K562 (cell line): ENCODE measurements around the gene FOXS1. TPM values are rescaled to one million over a fixed set of nuclear protein-coding genes. Genes with fewer than 3 reads are reported as not detected.

Experiments
- ARNT ChIP-seq, 2 experiments: fragments of 450-650 bp; IDR thresholded peaks; 2 replicates each; pipeline ENCODE4 v1.6.1; 2016; ENCODE audit warnings: mild to moderate bottlenecking in 1 of 2
- BRD9 ChIP-seq: fragments of 450-650 bp; IDR thresholded peaks from 2 replicates; pipeline ENCODE4 v1.6.1; 2018; ENCODE audit warnings: low read depth; ENCODE audit not compliant: partially characterized antibody
- CBFA2T3 ChIP-seq: fragments of 450-650 bp; IDR thresholded peaks from 2 replicates; pipeline ENCODE4 v1.6.1; 2017
- ERF ChIP-seq: fragments of 450-650 bp; formaldehyde crosslinking; IDR thresholded peaks from 2 replicates; pipeline ENCODE4 v1.4.0; 2020; ENCODE audit warnings: mild to moderate bottlenecking, mixed read lengths
- ESRRA ChIP-seq: fragments of 450-650 bp; IDR thresholded peaks from 2 replicates; pipeline ENCODE4 v1.6.1; 2014; ENCODE audit warnings: low read depth, mild to moderate bottlenecking, moderate library complexity, borderline replicate concordance
- ETV6 ChIP-seq, 3 experiments: fragments of 150-350 bp in 1 of 3; sonication (generic) in 1 of 3; formaldehyde crosslinking in 1 of 3; IDR thresholded peaks; 2 replicates each; pipeline versions ENCODE4 v1.6.1 to v1.8.0; 2014 to 2022; ENCODE audit warnings: borderline replicate concordance in 2 of 3, low read depth in 2 of 3, antibody characterized with exemption in 1 of 3, low read length in 1 of 3, mild to moderate bottlenecking in 1 of 3, missing genetic modification reagents in 1 of 3
- FOS ChIP-seq: IDR thresholded peaks from 3 replicates; pipeline ENCODE4 v1.6.1; 2011; ENCODE audit not compliant: insufficient read length; ENCODE audit errors: extremely low read depth
- FOXK2 ChIP-seq, 2 experiments: fragments of 450-650 bp; IDR thresholded peaks in 1 of 2; conservative IDR thresholded peaks in 1 of 2; 2 replicates each; pipeline ENCODE4 v1.6.1; 2016; ENCODE audit warnings: low read depth in 2 of 2, mild to moderate bottlenecking in 1 of 2
- GABPA ChIP-seq: fragments of 200-800 bp; sonication (Bioruptor generic); conservative IDR thresholded peaks from 2 replicates; pipeline ENCODE4 v1.6.1; 2016; ENCODE audit warnings: low read depth, missing genetic modification characterization, missing compliant biosample characterization
- GTF2F1 ChIP-seq: IDR thresholded peaks from 2 replicates; pipeline ENCODE4 v1.6.1; 2011; ENCODE audit warnings: low read depth, low read length, improper control_type of control experiment
- HDAC2 ChIP-seq: fragments of 450-650 bp; IDR thresholded peaks from 2 replicates; pipeline ENCODE4 v1.6.1; 2016; ENCODE audit warnings: mild to moderate bottlenecking
- HNRNPUL1 ChIP-seq: fragments of 200-400 bp; formaldehyde crosslinking; IDR thresholded peaks from 2 replicates; pipeline ENCODE4 v1.6.1; 2017; ENCODE audit warnings: low read length
- IFI16 ChIP-seq: fragments of 250-450 bp; sonication (Bioruptor Pico); IDR thresholded peaks from 2 replicates; pipeline ENCODE4 v2.1.2; 2022; ENCODE audit warnings: mild to moderate bottlenecking, inconsistent platforms
- MCM7 ChIP-seq, 2 experiments: fragments of 450-650 bp; IDR thresholded peaks; 2 replicates each; pipeline ENCODE4 v1.6.1; 2016 to 2018
- MEF2D ChIP-seq: conservative IDR thresholded peaks from 2 replicates; pipeline ENCODE4 v1.6.1; 2016; ENCODE audit warnings: low read depth, missing genetic modification characterization, missing compliant biosample characterization
- MTA2 ChIP-seq: fragments of 450-650 bp; IDR thresholded peaks from 2 replicates; pipeline ENCODE4 v1.6.1; 2016; ENCODE audit warnings: low read depth
- RBM17 ChIP-seq: fragments of 200-400 bp; formaldehyde crosslinking; IDR thresholded peaks from 2 replicates; pipeline ENCODE4 v1.6.1; 2017; ENCODE audit warnings: low read depth, mild to moderate bottlenecking, low read length, borderline replicate concordance
- RCOR1 ChIP-seq, 2 experiments: IDR thresholded peaks; 2 replicates each; pipeline ENCODE4 v1.6.1; 2012; ENCODE audit warnings: low read depth in 2 of 2, low read length in 2 of 2, borderline replicate concordance in 1 of 2, improper control_type of control experiment in 1 of 2
- TAF15 ChIP-seq: fragments of 200-400 bp; formaldehyde crosslinking; IDR thresholded peaks from 2 replicates; pipeline ENCODE4 v1.6.1; 2017; ENCODE audit warnings: mild to moderate bottlenecking, low read depth, low read length, moderate library complexity
- ZNF232 ChIP-seq: sonication (generic); formaldehyde crosslinking; IDR thresholded peaks from 2 replicates; pipeline ENCODE4 v1.8.0; 2022; ENCODE audit warnings: mild to moderate bottlenecking, missing genetic modification reagents
- ZNF444 ChIP-seq: fragments of 250-450 bp; sonication (Bioruptor Pico); IDR thresholded peaks from 2 replicates; pipeline ENCODE4 v1.4.0; 2020; ENCODE audit warnings: mild to moderate bottlenecking, moderate library complexity
- ZNF445 ChIP-seq: fragments of 250-450 bp; sonication (Bioruptor Pico); IDR thresholded peaks from 2 replicates; pipeline ENCODE4 v1.4.0; 2020; ENCODE audit warnings: low read depth, mild to moderate bottlenecking, moderate library complexity
- polyA plus RNA-seq, 8 experiments: library from polyadenylated mRNA; depleted of rRNA in 4 of 8; stranded (reverse) in 5 of 8; unstranded in 3 of 8; fragments of >200 nt; fragmentation: Nextera tagmentation in 2 of 8; fragmentation: Illumina TruSeq in 1 of 8; extraction: Ambion mirVana in 2 of 8; extraction: Trizol in 1 of 8; gene quantifications; 2 replicates each; pipeline versions ENCODE4 v1.2.1 to v1.2.3, GENCODE V29; 2011 to 2014; ENCODE audit warnings: inconsistent platforms in 1 of 8, missing spikeins in 1 of 8
- total RNA-seq, 7 experiments: library from RNA; depleted of rRNA in 6 of 7; stranded (reverse); fragments of >200 nt in 6 of 7; fragmentation: Illumina TruSeq in 2 of 7; extraction: Trizol in 2 of 7; gene quantifications; 2 replicates each; pipeline versions ENCODE4 v1.2.1 to v1.2.3, GENCODE V29; 2011 to 2021; ENCODE audit warnings: low replicate concordance in 1 of 7
- TF ChIP-seq, protein P1 (sequence below): sonication (generic); formaldehyde crosslinking; IDR thresholded peaks from 2 replicates; pipeline ENCODE4 v1.8.1; 2023; ENCODE audit warnings: mild to moderate bottlenecking, missing genetic modification reagents
- TF ChIP-seq, protein P2 (sequence below): IDR thresholded peaks from 3 replicates; pipeline ENCODE4 v1.6.1; 2011; ENCODE audit warnings: borderline replicate concordance, mild to moderate bottlenecking; ENCODE audit not compliant: insufficient read length, insufficient read depth
- TF ChIP-seq, protein P3 (sequence below): fragments of 250-450 bp; sonication (Bioruptor Pico); IDR thresholded peaks from 2 replicates; pipeline ENCODE4 v1.9.0; 2021; ENCODE audit warnings: mild to moderate bottlenecking, inconsistent platforms

FOXS1 gene
- total and polyA plus RNA-seq, 9 of the 15 experiments (the other 6 are each of a cell fraction or from before 2014, with no cell fraction given) = not detected

DNA sequence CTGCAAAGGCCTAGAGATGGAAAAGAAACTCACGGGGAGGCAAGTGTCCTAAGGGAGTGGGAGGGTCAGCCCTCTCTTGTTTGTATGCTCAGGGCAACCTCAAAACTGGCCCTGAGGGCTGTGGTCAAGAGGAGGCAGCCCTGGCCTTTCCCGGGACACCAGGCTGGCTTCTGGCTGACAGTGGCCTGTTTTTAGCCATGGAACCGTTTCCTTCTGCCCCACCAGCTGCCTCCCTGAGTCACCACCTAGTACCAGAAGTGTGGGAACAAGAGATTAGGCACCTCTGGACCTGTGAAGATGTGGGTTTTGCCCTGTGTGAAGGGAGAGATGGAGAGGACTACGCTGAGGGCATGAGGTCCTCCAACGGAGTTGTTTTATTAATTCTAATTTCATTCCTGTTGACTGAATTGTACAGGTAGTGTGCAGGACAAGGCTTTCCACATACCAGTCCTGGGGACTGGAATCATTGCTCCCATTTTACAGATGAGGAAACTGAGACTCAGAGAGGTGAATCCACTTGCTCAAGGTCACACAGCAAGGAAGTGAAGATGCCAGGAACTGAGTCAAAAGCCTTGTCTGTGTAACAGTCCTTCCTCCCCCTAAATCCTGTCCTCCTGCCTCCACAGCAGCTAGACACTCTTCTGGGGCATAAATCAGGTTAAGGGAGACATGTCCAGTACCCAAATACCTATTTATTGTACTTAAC is 5.5 kb downstream of the FOXS1 start (continued):
- TF ChIP-seq ZNF232 (CRISPR knock-in tag) (no peak), HDAC2 (peak; percentile 85; the same call in 1 of the 2 replicates), ESRRA (peak; percentile 86), ZNF445 (CRISPR knock-in tag) (no peak), FOXK2 (conservative IDR thresholded peaks at IDR 0.05 in 1 of 2, IDR thresholded peaks at IDR 0.05 in 1 of 2; ENCODE audit: low read depth in 2 of 2) (no peak), HNRNPUL1 (no peak), BRD9 (no peak), CBFA2T3 (peak; percentile 52), IFI16 (CRISPR knock-in tag) (no peak), TAF15 (no peak), ARNT (IDR thresholded peaks at IDR 0.05) (no peak), GTF2F1 (no peak), RBM17 (no peak), MTA2 (no peak), GABPA (tag) (no peak), MCM7 (IDR thresholded peaks at IDR 0.05) (no peak), RCOR1 (IDR thresholded peaks at IDR 0.05; ENCODE audit: borderline replicate concordance in 1 of 2, low read depth in 2 of 2, low read length in 2 of 2) (peak in 1 of 2 experiments; percentile 66; a peak in 2 of 4 replicates), ETV6 (IDR thresholded peaks at IDR 0.05; ENCODE audit: borderline replicate concordance in 1 of 2, low read depth in 2 of 2, low read length in 1 of 2) (no peak), ETV6 (CRISPR knock-in tag; IDR thresholded peaks at IDR 0.05; ENCODE audit: borderline replicate concordance) (no peak), ZNF444 (CRISPR knock-in tag) (no peak), ERF (CRISPR knock-in tag) (no peak), FOS (no peak), MEF2D (tag) (no peak)
- TF ChIP-seq, protein P1, sequence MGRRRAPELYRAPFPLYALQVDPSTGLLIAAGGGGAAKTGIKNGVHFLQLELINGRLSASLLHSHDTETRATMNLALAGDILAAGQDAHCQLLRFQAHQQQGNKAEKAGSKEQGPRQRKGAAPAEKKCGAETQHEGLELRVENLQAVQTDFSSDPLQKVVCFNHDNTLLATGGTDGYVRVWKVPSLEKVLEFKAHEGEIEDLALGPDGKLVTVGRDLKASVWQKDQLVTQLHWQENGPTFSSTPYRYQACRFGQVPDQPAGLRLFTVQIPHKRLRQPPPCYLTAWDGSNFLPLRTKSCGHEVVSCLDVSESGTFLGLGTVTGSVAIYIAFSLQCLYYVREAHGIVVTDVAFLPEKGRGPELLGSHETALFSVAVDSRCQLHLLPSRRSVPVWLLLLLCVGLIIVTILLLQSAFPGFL = no peak
- TF ChIP-seq, protein P2, sequence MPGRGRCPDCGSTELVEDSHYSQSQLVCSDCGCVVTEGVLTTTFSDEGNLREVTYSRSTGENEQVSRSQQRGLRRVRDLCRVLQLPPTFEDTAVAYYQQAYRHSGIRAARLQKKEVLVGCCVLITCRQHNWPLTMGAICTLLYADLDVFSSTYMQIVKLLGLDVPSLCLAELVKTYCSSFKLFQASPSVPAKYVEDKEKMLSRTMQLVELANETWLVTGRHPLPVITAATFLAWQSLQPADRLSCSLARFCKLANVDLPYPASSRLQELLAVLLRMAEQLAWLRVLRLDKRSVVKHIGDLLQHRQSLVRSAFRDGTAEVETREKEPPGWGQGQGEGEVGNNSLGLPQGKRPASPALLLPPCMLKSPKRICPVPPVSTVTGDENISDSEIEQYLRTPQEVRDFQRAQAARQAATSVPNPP = no peak
- TF ChIP-seq, protein P3, sequence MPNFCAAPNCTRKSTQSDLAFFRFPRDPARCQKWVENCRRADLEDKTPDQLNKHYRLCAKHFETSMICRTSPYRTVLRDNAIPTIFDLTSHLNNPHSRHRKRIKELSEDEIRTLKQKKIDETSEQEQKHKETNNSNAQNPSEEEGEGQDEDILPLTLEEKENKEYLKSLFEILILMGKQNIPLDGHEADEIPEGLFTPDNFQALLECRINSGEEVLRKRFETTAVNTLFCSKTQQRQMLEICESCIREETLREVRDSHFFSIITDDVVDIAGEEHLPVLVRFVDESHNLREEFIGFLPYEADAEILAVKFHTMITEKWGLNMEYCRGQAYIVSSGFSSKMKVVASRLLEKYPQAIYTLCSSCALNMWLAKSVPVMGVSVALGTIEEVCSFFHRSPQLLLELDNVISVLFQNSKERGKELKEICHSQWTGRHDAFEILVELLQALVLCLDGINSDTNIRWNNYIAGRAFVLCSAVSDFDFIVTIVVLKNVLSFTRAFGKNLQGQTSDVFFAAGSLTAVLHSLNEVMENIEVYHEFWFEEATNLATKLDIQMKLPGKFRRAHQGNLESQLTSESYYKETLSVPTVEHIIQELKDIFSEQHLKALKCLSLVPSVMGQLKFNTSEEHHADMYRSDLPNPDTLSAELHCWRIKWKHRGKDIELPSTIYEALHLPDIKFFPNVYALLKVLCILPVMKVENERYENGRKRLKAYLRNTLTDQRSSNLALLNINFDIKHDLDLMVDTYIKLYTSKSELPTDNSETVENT = no peak
